Gastrocnemius medialis (tissue), 4 donors: ENCODE results near the gene CACNA2D3. TPM values are rescaled to one million over a fixed set of nuclear protein-coding genes. Genes with fewer than 3 reads are reported as not detected.
"Not testable (repeated sequence)": the region's sequence is repeated elsewhere in the genome, so short reads cannot be mapped to it uniquely, and the experiment has no call there.

ENCODE experiments used
- ATAC-seq, 2 donors: fragments of 150-250 bp; one replicate each; pipeline ENCODE4 v1.9.1; 2016
- DNase-seq, 2 donors: peaks; one replicate each; pipeline ENCODE4 v3.0.0-alpha.2; 2019
- H3K27ac ChIP-seq, 4 donors: fragments of 200-600 bp; sonication (generic); 1 replicate in 1 of 4; 2 replicates in 3 of 4; pipeline ENCODE4 v1.5.1; 2016 to 2018; ENCODE audit warnings: mild to moderate bottlenecking in 2 of 4, moderate library complexity in 1 of 4
- H3K27me3 ChIP-seq, 3 donors: fragments of 200-600 bp; sonication (generic) in 2 of 3; 1 replicate in 1 of 3; 2 replicates in 2 of 3; pipeline versions ENCODE4 v1.5.1 to v1.6.0; 2016 to 2019; ENCODE audit warnings: mild to moderate bottlenecking in 1 of 3, moderate library complexity in 1 of 3
- H3K36me3 ChIP-seq, 2 donors: fragments of 200-600 bp; sonication (generic) in 1 of 2; one replicate each; pipeline ENCODE4 v1.5.1; 2017 to 2018
- H3K4me1 ChIP-seq, 2 donors: fragments of 200-600 bp; sonication (generic) in 1 of 2; one replicate each; pipeline ENCODE4 v1.5.1; 2016 to 2017; ENCODE audit warnings: mild to moderate bottlenecking in 2 of 2
- H3K4me3 ChIP-seq, 4 donors: fragments of 200-600 bp; sonication (generic) in 3 of 4; 1 replicate in 1 of 4; 2 replicates in 3 of 4; pipeline ENCODE4 v1.5.1; 2016 to 2019; ENCODE audit warnings: mild to moderate bottlenecking in 2 of 4
- H3K9me3 ChIP-seq, 3 donors: fragments of 200-600 bp; sonication (generic) in 2 of 3; 1 replicate in 1 of 3; 2 replicates in 2 of 3; pipeline ENCODE4 v1.5.1; 2016 to 2019
- CTCF ChIP-seq, 5 experiments: fragments of 450-650 bp in 3 of 5; fragments of 200-600 bp in 2 of 5; sonication (generic) in 2 of 5; IDR thresholded peaks in 4 of 5; conservative IDR thresholded peaks in 1 of 5; 1 replicate in 4 of 5; 2 replicates in 1 of 5; pipeline ENCODE4 v1.5.1; 2016 to 2019; ENCODE audit warnings: antibody characterized with exemption in 5 of 5, mild to moderate bottlenecking in 3 of 5, moderate library complexity in 3 of 5
- POLR2A ChIP-seq, 2 donors: fragments of 450-650 bp; IDR thresholded peaks; one replicate each; pipeline ENCODE4 v1.6.1; 2017; ENCODE audit warnings: antibody characterized with exemption in 2 of 2, mild to moderate bottlenecking in 2 of 2, moderate library complexity in 2 of 2
- in situ Hi-C, 4 donors: fragments of 200-750 bp; cut with MboI; loops; one replicate each; pipeline versions ENCODE4 v1.15.0 to v1.8.0; 2017; ENCODE audit warnings: low sequenced_read_pairs in 4 of 4
- intact Hi-C: fragments of 100-400 bp; cut with DNase I; formaldehyde crosslinking; loops from one replicate; pipeline ENCODE4 v1.15.1; 2023; ENCODE audit warnings: low total_unique reads
- total RNA-seq, 4 donors: library from RNA; depleted of rRNA; stranded (reverse); fragments of >200 nt; gene quantifications; one replicate each; pipeline versions ENCODE4 v1.1.0 to v1.2.3, GENCODE V29; 2016

CACNA2D3 gene
- total RNA-seq, 4 donors from 2014 or later, result 4.7 to 14.4 (median 7.1) TPM

- no peak for ATAC-seq
- intact Hi-C loops, result no loop called here
Measured at GRCh38 chr3:54458357-54458756, 336.0 kb downstream of the CACNA2D3 start.

GRCh38 chr3:54464554-54464953, 342.2 kb downstream of the CACNA2D3 start:
- H3K36me3 ChIP-seq, H3K4me1 ChIP-seq, intact Hi-C loops, H3K4me3 ChIP-seq, H3K27ac ChIP-seq, H3K27me3 ChIP-seq, in situ Hi-C loops, H3K9me3 ChIP-seq, DNase-seq, ATAC-seq: not testable (repeated sequence)

More at GRCh38 chr3:54458357-54458756, 336.0 kb downstream of the CACNA2D3 start:
- H3K36me3 ChIP-seq, result no peaks in the 10 kb centered on the region
- H3K4me1 ChIP-seq, result peaks cover 0 to 3% of the 10 kb centered on the region in 2 donors
- no peaks in the 10 kb centered on the region for H3K27me3 ChIP-seq
- H3K27ac ChIP-seq, result no peak overlapping the region
- in situ Hi-C loops, result no loop called here
- TF ChIP-seq POLR2A (IDR thresholded peaks at IDR 0.05) (no peak), CTCF (IDR thresholded peaks at IDR 0.05 in 4 of 5, conservative IDR thresholded peaks at IDR 0.05 in 1 of 5) (no peak)
- peaks cover 0 to 7% (median 0%) of the 10 kb centered on the region in 3 donors for H3K9me3 ChIP-seq
- DNase-seq, result no peak
- no peak overlapping the region for H3K4me3 ChIP-seq

- ATAC-seq (no peak), DNase-seq (no peak)
- no peak overlapping the region for H3K4me3 ChIP-seq
- no peaks in the 10 kb centered on the region for H3K4me1 ChIP-seq
- no peaks in the 10 kb centered on the region for H3K36me3 ChIP-seq
- in situ Hi-C loops (no loop called here), intact Hi-C loops (no loop called here)
- H3K27me3 ChIP-seq, result no peaks in the 10 kb centered on the region
- no peak overlapping the region for H3K27ac ChIP-seq
- H3K9me3 ChIP-seq, result peaks cover 0 to 3% (median 0%) of the 10 kb centered on the region in 3 donors
- TF ChIP-seq POLR2A (IDR thresholded peaks at IDR 0.05) (no peak), CTCF (IDR thresholded peaks at IDR 0.05 in 4 of 5, conservative IDR thresholded peaks at IDR 0.05 in 1 of 5) (no peak)
Measured at GRCh38 chr3:54476891-54477290, 354.5 kb downstream of the CACNA2D3 start.

GRCh38 chr3:54481606-54482365, 359.4 kb downstream of the CACNA2D3 start:
- in situ Hi-C loops (no loop called here), intact Hi-C loops (no loop called here)
- TF ChIP-seq CTCF (IDR thresholded peaks at IDR 0.05 in 4 of 5, conservative IDR thresholded peaks at IDR 0.05 in 1 of 5), result no peak
- no peak for TF ChIP-seq POLR2A (IDR thresholded peaks at IDR 0.05)
- ATAC-seq (no peak), DNase-seq (no peak)
- H3K4me1 ChIP-seq, result no peaks in the 10 kb centered on the region
- H3K36me3 ChIP-seq, result no peaks in the 10 kb centered on the region
- no peak overlapping the region for H3K4me3 ChIP-seq
- H3K27ac ChIP-seq, result no peak overlapping the region
- H3K27me3 ChIP-seq, result no peaks in the 10 kb centered on the region
- H3K9me3 ChIP-seq, result no peaks in the 10 kb centered on the region

- Histone ChIP-seq H3K4me1 (no peaks in the 10 kb centered on the region), H3K4me3 (no peak overlapping the region), H3K9me3 (no peaks in the 10 kb centered on the region), H3K27ac (no peak overlapping the region), H3K36me3 (no peaks in the 10 kb centered on the region), H3K27me3 (no peaks in the 10 kb centered on the region)
- intact Hi-C loops (no loop called here), in situ Hi-C loops (no loop called here)
- TF ChIP-seq POLR2A (IDR thresholded peaks at IDR 0.05) (no peak), CTCF (IDR thresholded peaks at IDR 0.05 in 4 of 5, conservative IDR thresholded peaks at IDR 0.05 in 1 of 5) (no peak)
- no peak for ATAC-seq
- DNase-seq, result no peak
Measured at GRCh38 chr3:54484334-54484733, 362.0 kb downstream of the CACNA2D3 start.
